H1 (cell line): ENCODE data around the gene SNAP29. TPM values are rescaled to one million over a fixed set of nuclear protein-coding genes. Genes with fewer than 3 reads are reported as not detected.

Source experiments
- CTBP2 ChIP-seq: IDR thresholded peaks from 2 replicates; pipeline ENCODE4 v1.7.0; 2011; ENCODE audit warnings: borderline replicate concordance, mild to moderate bottlenecking, moderate library complexity, mixed read lengths, low read length; ENCODE audit not compliant: insufficient read depth, insufficient read length
- EZH2 ChIP-seq: fragments of 200-600 bp; sonication (generic); IDR thresholded peaks from 2 replicates; pipeline ENCODE4 v1.7.1; 2012; ENCODE audit warnings: low read depth, mild to moderate bottlenecking, moderate library complexity, low read length, inconsistent platforms; ENCODE audit not compliant: severe bottlenecking
- KDM4A ChIP-seq: IDR thresholded peaks from one replicate; pipeline ENCODE4 v1.7.1; 2012; ENCODE audit warnings: low read depth, mild to moderate bottlenecking, moderate library complexity, low read length, inconsistent platforms; ENCODE audit not compliant: severe bottlenecking
- PHF8 ChIP-seq: fragments of 200-600 bp; sonication (generic); conservative IDR thresholded peaks from 2 replicates; pipeline ENCODE4 v1.7.1; 2012; ENCODE audit warnings: low read depth, mild to moderate bottlenecking, inconsistent platforms, low read length, moderate library complexity
- TAF7 ChIP-seq: optimal IDR thresholded peaks from 2 replicates; pipeline ENCODE3; 2011; ENCODE audit warnings: low read depth, mild to moderate bottlenecking, inconsistent platforms, low read length, moderate library complexity, borderline replicate concordance
- polyA plus RNA-seq, 7 experiments: library from polyadenylated mRNA; depleted of rRNA in 3 of 7; stranded (reverse) in 5 of 7; unstranded in 2 of 7; fragments of >200 nt in 5 of 7; fragments of 200-250 nt in 2 of 7; gene quantifications; 1 replicate in 5 of 7; 2 replicates in 1 of 7; 4 replicates in 1 of 7; pipeline versions ENCODE4 v1.2.1 to v1.2.3, GENCODE V29; 2011 to 2013; ENCODE audit warnings: missing spikeins in 2 of 7, mixed read lengths in 2 of 7
- total RNA-seq: library from RNA; stranded (reverse); fragmentation: NEBNext Ultra II Directional; extraction: Animal tissue kit (Norgen Biotek cat#: 25700); gene quantifications from 2 replicates; pipeline ENCODE4 v1.2.1, GENCODE V29; 2021

The SNAP29 gene
- total and polyA plus RNA-seq, 2 of the 8 experiments (the other 6 are each of a cell fraction or from before 2014, with no cell fraction given) = 11.8 to 15.0 TPM

DNA sequence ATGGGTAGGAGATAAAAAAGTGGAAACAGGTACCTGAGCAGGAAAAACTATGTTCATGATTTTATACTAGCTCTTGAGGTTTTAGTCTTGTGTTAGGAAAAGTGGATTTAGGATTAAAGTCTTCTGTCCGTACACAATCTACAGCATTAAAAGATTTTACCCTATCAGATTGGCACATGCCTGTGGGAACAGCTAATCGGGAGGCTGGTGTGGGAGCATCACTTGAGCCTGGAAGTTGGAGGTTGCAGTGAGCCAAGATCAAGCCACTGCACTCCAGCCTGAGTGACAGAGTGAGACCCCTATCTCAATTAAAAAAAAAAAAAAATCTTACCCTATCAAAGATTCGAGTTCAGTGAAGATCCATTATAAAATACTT, 46.2 kb downstream of the SNAP29 start (continued):
- TF ChIP-seq TAF7 = no peak
- no peak for TF ChIP-seq PHF8
- TF ChIP-seq CTBP2 = no peak
- TF ChIP-seq EZH2 = no peak
- no peak for TF ChIP-seq KDM4A
